ENCODE data around the gene APBA1. TPM values are rescaled to one million over a fixed set of nuclear protein-coding genes. Genes with fewer than 3 reads are reported as not detected.

APBA1 gene
- total RNA-seq, 1 experiment from 2014 or later: not detected

DNA sequence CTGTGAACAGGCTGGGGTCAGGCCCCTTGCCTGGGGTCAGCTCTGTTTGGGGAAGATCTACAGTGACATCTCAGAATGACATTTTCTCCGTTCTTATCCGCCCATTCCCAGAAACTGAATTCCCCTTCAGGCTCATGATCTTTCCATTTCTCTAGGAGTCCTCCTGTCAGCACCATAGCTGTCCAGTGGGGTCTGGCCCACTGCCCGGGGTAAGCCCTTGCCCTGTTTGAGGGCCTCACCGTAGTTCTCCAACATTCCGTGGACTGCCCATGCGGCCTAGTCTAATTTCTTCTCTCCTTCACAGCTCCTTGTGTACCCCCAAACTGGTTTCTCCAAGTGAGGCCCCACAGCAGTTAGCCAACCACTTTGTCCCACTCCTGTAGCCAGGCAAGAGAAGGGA lies 278.7 kb downstream of the APBA1 start:
- Histone ChIP-seq H3K27me3 (ENCODE audit: low read length) (no peaks in the 10 kb centered on the region), H3K4me2 (ENCODE audit: low read depth, low read length, poor library complexity, severe bottlenecking) (no peak overlapping the region), H3K4me3 (ENCODE audit: low read length) (no peak overlapping the region), H3K79me2 (ENCODE audit: low read length) (no peaks in the 10 kb centered on the region), H2AFZ (ENCODE audit: low read length) (no peak overlapping the region), H3K9ac (ENCODE audit: low read length) (no peak overlapping the region), H3K9me2 (replicated peaks; ENCODE audit: insufficient read depth, low read length) (no peaks in the 10 kb centered on the region), H4K20me1 (ENCODE audit: insufficient read depth, low read depth, low read length) (no peaks in the 10 kb centered on the region), H3K36me3 (ENCODE audit: insufficient read depth, low read length) (no peaks in the 10 kb centered on the region), H3K9me3 (ENCODE audit: low read length) (no peaks in the 10 kb centered on the region), H3K4me1 (ENCODE audit: low read length) (no peaks in the 10 kb centered on the region), H3K27ac (ENCODE audit: low read length) (no peak overlapping the region)
- DNase-seq: no peak

DNA sequence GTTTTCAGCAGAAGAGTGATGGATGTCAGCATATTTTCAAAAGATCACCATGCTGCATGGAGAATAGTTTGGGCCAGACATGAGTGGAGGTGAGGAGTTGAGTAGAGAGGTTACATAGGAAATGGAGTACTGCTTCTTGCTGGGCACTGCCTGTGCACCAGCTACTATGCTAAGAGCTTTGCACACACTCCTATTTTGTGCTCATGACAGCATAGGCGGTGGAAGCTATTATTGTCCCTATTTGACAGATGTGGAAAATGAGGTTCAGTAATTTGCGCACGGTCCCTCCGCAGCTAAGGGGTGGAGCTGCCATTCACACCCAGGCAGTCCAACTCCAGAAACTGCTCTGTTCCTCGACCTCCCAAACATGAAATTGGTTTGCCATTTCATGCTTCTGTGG lies 279.3 kb downstream of the APBA1 start:
- no peak for DNase-seq
- no peak overlapping the region for H3K27ac ChIP-seq (ENCODE audit: low read length)
- no peaks in the 10 kb centered on the region for H3K79me2 ChIP-seq (ENCODE audit: low read length)
- no peaks in the 10 kb centered on the region for H3K27me3 ChIP-seq (ENCODE audit: low read length)
- H3K4me2 ChIP-seq (ENCODE audit: low read depth, low read length, poor library complexity, severe bottlenecking): no peak overlapping the region
- no peaks in the 10 kb centered on the region for H3K4me1 ChIP-seq (ENCODE audit: low read length)
- no peak overlapping the region for H3K4me3 ChIP-seq (ENCODE audit: low read length)
- no peak overlapping the region for H2AFZ ChIP-seq (ENCODE audit: low read length)
- H3K36me3 ChIP-seq (ENCODE audit: insufficient read depth, low read length): no peaks in the 10 kb centered on the region
- no peaks in the 10 kb centered on the region for H3K9me2 ChIP-seq (replicated peaks; ENCODE audit: insufficient read depth, low read length)
- no peak overlapping the region for H3K9ac ChIP-seq (ENCODE audit: low read length)
- H3K9me3 ChIP-seq (ENCODE audit: low read length): no peaks in the 10 kb centered on the region
- H4K20me1 ChIP-seq (ENCODE audit: insufficient read depth, low read depth, low read length): no peaks in the 10 kb centered on the region

DNA sequence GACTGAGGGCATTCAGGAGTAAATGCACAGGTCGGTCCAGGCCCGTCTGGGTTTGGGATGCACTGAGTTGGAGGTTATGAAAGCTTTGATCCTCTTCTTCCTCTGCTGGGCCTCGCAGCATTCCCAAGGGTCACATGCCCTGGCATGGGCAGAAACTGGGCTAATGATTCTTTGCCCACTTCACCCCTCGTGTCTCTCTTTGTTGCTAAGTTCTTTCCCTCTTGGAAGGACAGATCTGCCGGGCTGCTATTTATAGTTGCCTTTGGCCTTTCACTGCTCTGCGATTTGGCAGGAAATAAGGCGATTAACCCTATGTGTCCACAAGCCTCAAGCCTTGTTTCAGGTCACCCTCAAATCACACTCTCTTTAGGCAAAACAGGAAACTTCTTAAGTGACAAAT lies 280.2 kb downstream of the APBA1 start:
- no peaks in the 10 kb centered on the region for H3K9me2 ChIP-seq (replicated peaks; ENCODE audit: insufficient read depth, low read length)
- no peaks in the 10 kb centered on the region for H3K79me2 ChIP-seq (ENCODE audit: low read length)
- H3K4me3 ChIP-seq (ENCODE audit: low read length): no peak overlapping the region
- H4K20me1 ChIP-seq (ENCODE audit: insufficient read depth, low read depth, low read length): no peaks in the 10 kb centered on the region
- no peak for DNase-seq
- H3K9me3 ChIP-seq (ENCODE audit: low read length): no peaks in the 10 kb centered on the region
- no peak overlapping the region for H3K27ac ChIP-seq (ENCODE audit: low read length)
- H3K36me3 ChIP-seq (ENCODE audit: insufficient read depth, low read length): no peaks in the 10 kb centered on the region
- no peak overlapping the region for H2AFZ ChIP-seq (ENCODE audit: low read length)
- H3K9ac ChIP-seq (ENCODE audit: low read length): no peak overlapping the region
- H3K27me3 ChIP-seq (ENCODE audit: low read length): no peaks in the 10 kb centered on the region
- no peak overlapping the region for H3K4me2 ChIP-seq (ENCODE audit: low read depth, low read length, poor library complexity, severe bottlenecking)
- H3K4me1 ChIP-seq (ENCODE audit: low read length): no peaks in the 10 kb centered on the region

DNA sequence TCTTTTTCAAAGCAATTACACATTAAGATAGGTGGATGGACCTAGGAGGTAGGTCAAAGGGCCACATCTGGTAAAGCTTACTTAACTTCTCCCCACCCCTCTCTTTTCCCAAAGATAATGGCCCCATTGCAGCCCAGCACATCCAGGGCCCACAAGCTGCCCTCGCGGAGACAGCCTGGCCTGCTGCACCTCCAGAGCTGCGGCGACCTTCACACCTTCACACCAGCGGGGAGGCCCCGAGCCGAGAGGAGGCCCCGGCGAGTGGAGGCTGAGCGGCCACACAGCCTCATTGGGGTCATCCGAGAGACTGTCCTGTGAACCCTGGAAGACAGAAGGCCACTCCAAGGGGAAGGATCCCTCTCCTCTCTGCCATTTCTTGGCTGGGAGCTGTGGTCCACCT lies 280.7 kb downstream of the APBA1 start:
- H3K9me2 ChIP-seq (replicated peaks; ENCODE audit: insufficient read depth, low read length): no peaks in the 10 kb centered on the region
- no peaks in the 10 kb centered on the region for H3K36me3 ChIP-seq (ENCODE audit: insufficient read depth, low read length)
- no peak overlapping the region for H3K4me2 ChIP-seq (ENCODE audit: low read depth, low read length, poor library complexity, severe bottlenecking)
- no peak overlapping the region for H3K9ac ChIP-seq (ENCODE audit: low read length)
- no peak for DNase-seq
- no peak overlapping the region for H3K27ac ChIP-seq (ENCODE audit: low read length)
- no peaks in the 10 kb centered on the region for H4K20me1 ChIP-seq (ENCODE audit: insufficient read depth, low read depth, low read length)
- H3K79me2 ChIP-seq (ENCODE audit: low read length): no peaks in the 10 kb centered on the region
- H2AFZ ChIP-seq (ENCODE audit: low read length): no peak overlapping the region
- H3K4me1 ChIP-seq (ENCODE audit: low read length): no peaks in the 10 kb centered on the region
- H3K9me3 ChIP-seq (ENCODE audit: low read length): no peaks in the 10 kb centered on the region
- H3K4me3 ChIP-seq (ENCODE audit: low read length): no peak overlapping the region
- H3K27me3 ChIP-seq (ENCODE audit: low read length): no peaks in the 10 kb centered on the region

DNA sequence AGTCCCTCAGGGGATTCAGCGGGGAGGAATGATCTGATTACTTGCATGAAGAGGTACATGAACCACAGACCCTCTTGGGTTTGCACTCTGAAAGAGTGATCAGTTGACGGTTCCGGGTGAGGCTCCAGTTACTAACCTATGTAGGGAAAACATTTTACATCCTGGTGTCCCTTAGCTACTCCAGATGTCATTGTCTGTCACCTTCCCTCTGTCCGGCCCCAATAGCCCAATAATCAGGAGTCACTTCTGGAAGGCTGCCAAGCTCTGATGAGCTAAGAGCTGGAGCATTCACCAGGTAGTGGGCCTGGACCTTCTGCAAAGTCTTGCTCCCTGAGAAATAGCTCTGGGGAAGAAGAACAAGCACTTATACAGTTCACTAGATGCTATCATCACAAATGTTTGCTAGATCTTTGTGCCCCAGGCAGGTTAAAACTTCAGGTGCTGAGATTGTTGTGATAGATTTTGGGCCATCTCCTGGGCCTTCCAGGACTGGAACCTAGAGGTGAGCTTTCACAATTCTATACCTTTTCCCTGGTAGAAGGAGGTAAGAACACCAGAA lies 282.7 kb downstream of the APBA1 start:
- H3K36me3 ChIP-seq (ENCODE audit: insufficient read depth, low read length): no peaks in the 10 kb centered on the region
- H3K27ac ChIP-seq (ENCODE audit: low read length): no peak overlapping the region
- H3K4me3 ChIP-seq (ENCODE audit: low read length): no peak overlapping the region

DNA sequence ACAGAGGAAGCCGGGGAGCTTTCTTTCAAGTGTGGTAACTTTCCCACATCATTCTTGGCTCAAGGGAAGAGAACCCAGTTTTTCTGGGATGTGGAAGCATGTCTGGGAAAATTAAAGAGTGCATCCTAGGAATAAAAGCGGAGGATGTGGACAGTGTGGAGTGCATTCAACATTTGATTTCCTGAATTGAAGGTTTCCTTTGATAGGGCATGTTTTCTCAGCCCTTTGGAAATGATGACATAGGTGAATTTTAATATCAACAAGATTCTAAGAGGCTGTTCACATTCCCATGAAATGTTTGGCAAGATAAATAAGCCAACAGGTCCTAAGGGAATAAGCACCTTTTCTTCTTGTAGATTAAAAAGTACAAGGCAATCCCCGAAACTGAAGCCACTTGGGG lies 283.6 kb downstream of the APBA1 start:
- Histone ChIP-seq H3K9ac (ENCODE audit: low read length) (no peak overlapping the region), H3K36me3 (ENCODE audit: insufficient read depth, low read length) (no peaks in the 10 kb centered on the region), H3K4me3 (ENCODE audit: low read length) (no peak overlapping the region), H3K27ac (ENCODE audit: low read length) (no peak overlapping the region), H3K79me2 (ENCODE audit: low read length) (no peaks in the 10 kb centered on the region), H4K20me1 (ENCODE audit: insufficient read depth, low read depth, low read length) (no peaks in the 10 kb centered on the region), H3K4me2 (ENCODE audit: low read depth, low read length, poor library complexity, severe bottlenecking) (no peak overlapping the region), H3K4me1 (ENCODE audit: low read length) (no peaks in the 10 kb centered on the region), H3K9me2 (replicated peaks; ENCODE audit: insufficient read depth, low read length) (no peaks in the 10 kb centered on the region), H3K9me3 (ENCODE audit: low read length) (no peaks in the 10 kb centered on the region), H2AFZ (ENCODE audit: low read length) (no peak overlapping the region), H3K27me3 (ENCODE audit: low read length) (no peaks in the 10 kb centered on the region)
- DNase-seq: no peak

More for the DNA sequence above, 282.7 kb downstream of the APBA1 start:
- no peaks in the 10 kb centered on the region for H3K79me2 ChIP-seq (ENCODE audit: low read length)
- no peak overlapping the region for H3K4me2 ChIP-seq (ENCODE audit: low read depth, low read length, poor library complexity, severe bottlenecking)
- H3K9me2 ChIP-seq (replicated peaks; ENCODE audit: insufficient read depth, low read length): no peaks in the 10 kb centered on the region
- no peaks in the 10 kb centered on the region for H3K4me1 ChIP-seq (ENCODE audit: low read length)
- H4K20me1 ChIP-seq (ENCODE audit: insufficient read depth, low read depth, low read length): no peaks in the 10 kb centered on the region
- no peak overlapping the region for H3K9ac ChIP-seq (ENCODE audit: low read length)
- no peaks in the 10 kb centered on the region for H3K27me3 ChIP-seq (ENCODE audit: low read length)
- no peaks in the 10 kb centered on the region for H3K9me3 ChIP-seq (ENCODE audit: low read length)
- no peak overlapping the region for H2AFZ ChIP-seq (ENCODE audit: low read length)
- DNase-seq: no peak

DNA sequence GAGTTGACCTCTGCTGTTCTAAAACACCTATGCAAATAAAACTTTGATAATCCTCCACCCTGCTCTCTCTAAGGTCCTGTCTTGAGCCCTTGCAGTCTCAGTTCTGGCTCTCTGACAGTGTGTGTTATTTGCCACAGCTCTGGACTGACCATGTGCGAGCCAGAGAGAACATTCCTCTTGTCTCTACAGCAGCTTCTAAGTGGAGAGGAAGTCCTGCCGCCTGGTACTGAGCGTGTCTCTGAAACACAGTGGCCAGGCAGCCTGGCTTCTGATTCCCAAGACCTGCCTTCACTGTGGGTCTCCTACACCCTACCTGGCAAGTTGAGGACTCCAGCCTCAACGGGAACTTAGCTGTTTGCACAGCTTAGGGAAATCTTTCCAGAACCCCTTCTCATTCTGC lies 285.5 kb downstream of the APBA1 start:
- no peak for DNase-seq
- Histone ChIP-seq H3K4me2 (ENCODE audit: low read depth, low read length, poor library complexity, severe bottlenecking) (no peak overlapping the region), H2AFZ (ENCODE audit: low read length) (no peak overlapping the region), H3K27me3 (ENCODE audit: low read length) (no peaks in the 10 kb centered on the region), H4K20me1 (ENCODE audit: insufficient read depth, low read depth, low read length) (no peaks in the 10 kb centered on the region), H3K4me3 (ENCODE audit: low read length) (no peak overlapping the region), H3K9ac (ENCODE audit: low read length) (no peak overlapping the region), H3K4me1 (ENCODE audit: low read length) (no peaks in the 10 kb centered on the region), H3K36me3 (ENCODE audit: insufficient read depth, low read length) (no peaks in the 10 kb centered on the region), H3K9me2 (replicated peaks; ENCODE audit: insufficient read depth, low read length) (no peaks in the 10 kb centered on the region), H3K79me2 (ENCODE audit: low read length) (no peaks in the 10 kb centered on the region), H3K27ac (ENCODE audit: low read length) (no peak overlapping the region), H3K9me3 (ENCODE audit: low read length) (no peaks in the 10 kb centered on the region)

DNA sequence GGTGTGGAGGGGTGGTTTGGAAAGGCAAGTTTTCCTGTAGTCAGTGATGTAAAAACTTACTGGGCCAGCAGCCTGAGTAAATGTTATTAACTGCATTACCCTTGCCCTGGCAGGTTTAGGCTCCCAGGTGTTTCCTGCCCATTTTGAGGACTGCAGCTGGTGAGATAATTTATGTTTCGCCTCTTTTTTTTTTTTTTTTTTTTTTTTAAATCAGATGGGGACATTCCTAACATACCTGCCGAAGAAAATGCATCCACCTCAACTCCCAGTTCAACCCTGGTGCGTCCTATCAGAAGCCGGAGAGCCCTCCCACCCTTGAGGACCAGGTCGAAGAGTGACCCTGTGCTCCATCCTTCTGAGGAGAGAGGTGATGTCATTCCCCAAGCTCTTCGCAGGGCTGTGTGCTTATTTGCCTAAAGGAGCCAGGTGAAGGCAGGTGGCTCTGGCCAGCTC lies 286.6 kb downstream of the APBA1 start:
- Histone ChIP-seq H3K4me1 (ENCODE audit: low read length) (no peaks in the 10 kb centered on the region), H3K27me3 (ENCODE audit: low read length) (no peaks in the 10 kb centered on the region), H3K36me3 (ENCODE audit: insufficient read depth, low read length) (no peaks in the 10 kb centered on the region), H3K27ac (ENCODE audit: low read length) (no peak overlapping the region), H3K9me3 (ENCODE audit: low read length) (no peaks in the 10 kb centered on the region), H3K79me2 (ENCODE audit: low read length) (no peaks in the 10 kb centered on the region), H4K20me1 (ENCODE audit: insufficient read depth, low read depth, low read length) (no peaks in the 10 kb centered on the region), H2AFZ (ENCODE audit: low read length) (no peak overlapping the region), H3K4me2 (ENCODE audit: low read depth, low read length, poor library complexity, severe bottlenecking) (no peak overlapping the region), H3K9me2 (replicated peaks; ENCODE audit: insufficient read depth, low read length) (no peaks in the 10 kb centered on the region), H3K4me3 (ENCODE audit: low read length) (no peak overlapping the region), H3K9ac (ENCODE audit: low read length) (no peak overlapping the region)
- no peak for DNase-seq

DNA sequence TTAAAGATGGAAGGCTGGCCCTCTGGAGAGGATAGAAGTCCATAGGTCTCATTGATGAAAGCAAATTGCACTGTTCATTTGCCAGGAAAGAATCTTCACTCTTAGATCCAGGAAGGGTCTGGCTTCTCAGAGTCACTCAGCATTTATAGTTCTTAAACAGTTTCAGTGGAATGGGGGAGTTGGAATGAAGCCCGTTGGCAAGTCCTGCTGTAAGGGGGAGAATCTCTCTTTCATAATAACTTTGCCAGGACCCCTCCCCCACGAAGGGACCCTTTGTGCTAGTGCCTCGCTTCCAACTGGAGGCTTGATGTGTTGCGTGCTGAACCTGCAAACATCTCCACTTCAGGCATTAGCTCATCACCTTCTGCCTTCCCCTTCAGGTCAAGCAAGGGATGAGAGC lies 290.0 kb downstream of the APBA1 start:
- Histone ChIP-seq H3K36me3 (ENCODE audit: insufficient read depth, low read length) (no peaks in the 10 kb centered on the region), H3K9me2 (replicated peaks; ENCODE audit: insufficient read depth, low read length) (no peaks in the 10 kb centered on the region), H3K4me1 (ENCODE audit: low read length) (no peaks in the 10 kb centered on the region), H4K20me1 (ENCODE audit: insufficient read depth, low read depth, low read length) (no peaks in the 10 kb centered on the region), H3K4me3 (ENCODE audit: low read length) (no peak overlapping the region), H3K9ac (ENCODE audit: low read length) (no peak overlapping the region), H3K9me3 (ENCODE audit: low read length) (no peaks in the 10 kb centered on the region), H2AFZ (ENCODE audit: low read length) (no peak overlapping the region), H3K27ac (ENCODE audit: low read length) (no peak overlapping the region), H3K27me3 (ENCODE audit: low read length) (no peaks in the 10 kb centered on the region), H3K4me2 (ENCODE audit: low read depth, low read length, poor library complexity, severe bottlenecking) (no peak overlapping the region), H3K79me2 (ENCODE audit: low read length) (no peaks in the 10 kb centered on the region)
- no peak for DNase-seq

Data from Karpas-422 (cell line).